Stimulated activated CD4-positive, alpha-beta T cell treated with anti-CD3 and anti-CD28 coated beads, TNF-alpha, amount 100 ng/mL, for 48 hours (primary cell): ENCODE measurements around the gene HMGCS2.

ENCODE experiments used
- DNase-seq, 3 donors: peaks; one replicate each; pipeline ENCODE4 v3.0.0-alpha.2; 2020; ENCODE audit warnings: low read depth in 3 of 3

HMGCS2 gene

DNA sequence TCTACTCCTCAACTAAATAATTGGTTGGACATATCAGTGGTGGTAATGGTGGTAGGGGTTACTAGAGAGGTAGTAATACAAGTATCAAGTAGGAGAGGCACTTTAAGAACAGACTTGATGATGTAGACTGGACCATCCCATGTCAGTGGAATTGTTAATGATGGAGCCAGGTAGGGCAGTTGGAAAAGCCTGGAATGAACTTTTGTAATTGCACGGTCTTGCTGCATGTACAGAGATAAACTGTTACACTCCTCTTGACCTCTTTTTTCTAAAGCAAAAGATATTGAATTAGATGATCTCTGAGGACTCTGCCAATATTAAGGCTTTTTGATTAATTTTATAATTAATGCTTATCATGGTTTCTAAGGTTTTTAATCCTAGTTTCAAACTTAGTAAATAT, 5.8 kb downstream of the HMGCS2 start:
- DNase-seq, result no peak

GRCh38 chr1:119762409-119762808, 6.3 kb downstream of the HMGCS2 start:
- DNase-seq, result no peak

GRCh38 chr1:119758584-119758983, 10.1 kb downstream of the HMGCS2 start:
- no peak for DNase-seq

DNA sequence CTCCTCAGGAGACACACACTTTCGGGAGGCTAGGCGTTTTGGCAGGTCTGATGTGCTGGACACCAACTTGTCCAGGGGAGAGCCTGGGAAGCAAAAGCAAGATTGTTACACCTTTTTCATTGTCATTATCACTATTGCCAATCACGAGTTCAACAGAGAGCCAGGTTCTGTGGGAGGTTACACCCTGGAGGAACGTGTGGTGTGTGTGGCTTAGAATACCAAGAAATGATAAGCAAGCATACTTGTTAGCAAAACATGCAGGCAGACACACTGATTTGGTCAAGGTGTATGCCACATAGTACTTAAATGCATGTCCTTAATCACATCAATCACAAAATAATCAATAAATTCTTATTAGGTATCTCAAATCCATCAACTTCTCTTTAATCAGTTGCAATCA, 16.1 kb downstream of the HMGCS2 start:
- DNase-seq, result no peak

- DNase-seq, result no peak
Observed at GRCh38 chr1:119748040-119748439, 20.7 kb downstream of the HMGCS2 start.

GRCh38 chr1:119747451-119747850, 21.3 kb downstream of the HMGCS2 start:
- no peak for DNase-seq

DNA sequence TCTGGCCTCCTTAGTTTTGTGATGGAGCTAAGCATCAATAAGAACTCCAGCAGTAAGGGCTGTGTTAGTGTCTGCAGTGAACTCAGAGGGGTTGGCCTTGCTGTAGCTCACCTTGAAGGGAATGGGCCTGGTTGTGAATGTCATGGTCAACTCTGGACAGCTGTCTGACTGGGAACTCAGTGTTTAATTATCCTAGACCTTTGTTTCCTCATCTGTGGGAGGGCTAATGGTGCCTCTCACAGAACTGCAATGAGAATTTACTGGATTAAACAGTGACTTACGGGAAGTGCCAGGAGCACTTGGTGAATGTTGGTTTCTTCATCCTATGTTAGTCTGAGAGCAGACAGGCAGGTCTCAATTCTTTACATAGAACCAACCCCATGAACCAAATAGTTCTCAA, 23.7 kb downstream of the HMGCS2 start:
- DNase-seq, result no peak

GRCh38 chr1:119744598-119744942, 24.1 kb downstream of the HMGCS2 start:
- no peak for DNase-seq

DNA sequence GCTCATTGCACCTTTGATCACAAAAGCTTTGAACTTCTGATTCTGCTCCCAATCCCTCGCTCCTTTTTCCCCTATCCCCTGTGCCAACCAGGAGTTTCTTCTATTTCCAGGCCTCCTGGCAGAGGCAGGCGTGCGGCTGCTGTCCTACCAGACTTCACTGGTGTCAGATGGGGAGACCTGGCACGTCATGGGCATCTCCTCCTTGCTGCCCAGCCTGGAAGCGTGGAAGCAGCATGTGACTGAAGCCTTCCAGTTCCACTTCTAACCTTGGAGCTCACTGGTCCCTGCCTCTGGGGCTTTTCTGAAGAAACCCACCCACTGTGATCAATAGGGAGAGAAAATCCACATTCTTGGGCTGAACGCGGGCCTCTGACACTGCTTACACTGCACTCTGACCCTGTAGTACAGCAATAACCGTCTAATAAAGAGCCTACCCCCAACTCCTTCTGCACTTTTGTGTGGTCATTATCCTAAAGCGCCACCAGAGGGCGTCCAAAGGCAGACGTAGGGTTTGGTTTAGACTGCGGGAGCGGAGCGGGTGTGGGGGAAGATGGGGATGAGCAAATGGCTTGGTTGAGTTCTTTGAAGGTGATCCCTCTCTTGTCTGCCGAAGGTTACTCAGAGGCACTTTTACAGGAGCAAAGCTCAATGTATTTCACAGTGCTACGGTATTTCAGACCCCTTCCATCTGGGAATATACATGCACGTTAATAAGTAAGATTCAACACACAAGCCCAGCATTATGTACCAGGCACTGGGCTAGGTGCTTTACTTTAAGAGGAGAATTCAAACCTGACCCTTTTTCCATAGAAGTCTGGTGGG, 24.7 kb downstream of the HMGCS2 start:
- peak; percentile 28 to 38 (median 34) for DNase-seq

DNA sequence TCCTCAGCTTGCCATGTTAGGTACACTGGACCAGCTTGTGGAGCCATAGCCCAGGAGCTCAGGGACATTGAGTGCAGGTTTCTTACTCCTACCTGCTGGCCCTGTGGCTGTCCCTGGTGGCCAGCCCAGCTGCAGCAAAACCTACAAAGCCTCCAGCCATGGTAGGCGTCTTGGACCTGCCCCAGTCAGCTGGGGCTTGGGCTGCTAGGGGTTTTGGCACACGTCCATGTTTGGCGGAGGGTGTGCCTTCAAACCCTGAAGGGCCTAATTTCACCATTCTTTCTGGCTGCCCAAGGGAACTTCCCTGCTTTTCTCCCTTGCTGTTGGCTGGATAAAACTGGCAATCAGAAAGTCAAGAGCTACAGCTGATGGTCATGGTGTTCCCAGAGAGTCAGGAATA, 25.4 kb downstream of the HMGCS2 start:
- no peak for DNase-seq

- no peak for DNase-seq
Observed at GRCh38 chr1:119742677-119743076, 26.0 kb downstream of the HMGCS2 start.

DNA sequence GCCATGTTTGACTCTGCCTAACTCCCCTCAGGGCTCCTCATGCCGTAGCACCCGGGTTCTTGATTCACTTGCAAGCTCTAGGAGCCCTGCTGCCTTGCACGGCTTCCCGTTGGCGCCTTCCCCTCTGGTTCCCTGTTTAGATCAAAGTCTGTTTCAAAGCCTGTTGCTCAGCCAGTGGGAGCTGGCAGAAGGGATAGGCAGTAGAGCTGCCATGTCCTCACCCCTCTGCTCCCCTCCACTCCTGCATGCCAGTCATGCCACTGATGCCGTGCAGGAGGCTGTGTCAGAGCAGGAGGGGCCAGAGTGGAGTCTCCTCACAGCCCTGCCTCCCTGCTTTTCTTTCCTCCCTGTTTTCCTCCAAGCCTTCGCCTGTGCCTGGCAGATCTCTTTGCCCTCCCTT, 26.5 kb downstream of the HMGCS2 start:
- DNase-seq, result no peak

DNA sequence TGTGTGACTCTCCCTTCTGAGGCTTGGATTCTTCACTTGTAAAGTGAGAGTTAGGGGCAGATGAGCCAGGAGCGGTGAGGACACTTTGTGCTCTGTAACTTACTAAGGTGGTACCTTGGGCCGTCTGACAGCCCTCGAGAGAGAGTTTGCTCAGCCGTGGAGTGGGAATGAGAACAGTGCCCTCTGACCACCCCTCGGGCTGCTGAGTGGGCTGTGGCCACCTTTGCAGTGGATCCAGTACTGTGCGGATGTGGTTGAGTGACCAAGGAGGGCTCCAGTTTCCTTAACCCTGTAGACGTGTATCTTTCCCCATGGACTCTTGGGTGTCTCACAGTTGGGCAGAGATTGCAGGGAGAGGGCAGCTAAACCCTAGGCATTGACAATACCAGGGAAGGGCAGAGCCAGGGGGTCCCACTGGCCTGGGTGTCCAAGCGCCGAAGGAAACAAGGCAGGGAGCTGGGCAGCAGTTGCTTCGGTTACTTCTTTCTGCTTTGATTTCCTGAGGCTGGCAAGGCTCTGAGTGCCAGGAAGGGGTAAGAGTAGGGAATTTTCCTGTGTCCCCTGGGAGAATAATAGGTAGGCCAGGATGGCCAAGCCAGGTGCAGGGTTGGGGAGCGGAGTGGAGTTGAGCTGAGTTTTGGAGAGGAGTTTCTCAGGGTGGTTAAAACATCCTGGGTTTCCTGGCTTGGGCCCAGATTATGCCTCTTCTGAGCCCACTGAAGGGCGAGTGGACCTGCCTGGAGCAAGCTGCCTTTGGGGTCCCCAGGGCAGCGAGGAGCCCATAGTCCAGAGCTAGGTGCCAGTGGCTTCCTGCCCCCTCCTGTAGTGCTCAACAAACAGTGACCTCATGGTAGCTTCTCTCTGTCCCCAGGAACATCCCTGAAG, 27.6 kb downstream of the HMGCS2 start:
- DNase-seq, result no peak

DNA sequence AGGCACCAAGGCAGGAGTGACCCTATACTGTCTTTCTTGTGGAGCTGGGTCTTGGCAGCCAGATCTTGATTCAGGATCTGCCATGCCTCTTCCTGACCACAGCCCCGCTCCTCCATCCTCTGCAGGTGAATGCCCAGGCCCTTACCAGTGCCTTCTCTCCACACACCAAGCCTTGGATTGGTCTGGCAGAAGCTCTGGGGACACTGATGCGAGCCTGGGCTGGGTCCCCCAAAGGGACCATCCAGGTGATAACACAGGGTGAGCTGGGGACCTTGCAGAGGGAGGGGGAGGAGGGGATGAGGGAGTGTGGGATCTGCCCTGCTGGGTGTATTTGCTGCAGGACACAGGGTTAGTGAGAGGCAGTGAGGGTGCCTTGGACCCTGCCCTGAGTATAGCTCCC, 28.4 kb downstream of the HMGCS2 start:
- no peak for DNase-seq

DNA sequence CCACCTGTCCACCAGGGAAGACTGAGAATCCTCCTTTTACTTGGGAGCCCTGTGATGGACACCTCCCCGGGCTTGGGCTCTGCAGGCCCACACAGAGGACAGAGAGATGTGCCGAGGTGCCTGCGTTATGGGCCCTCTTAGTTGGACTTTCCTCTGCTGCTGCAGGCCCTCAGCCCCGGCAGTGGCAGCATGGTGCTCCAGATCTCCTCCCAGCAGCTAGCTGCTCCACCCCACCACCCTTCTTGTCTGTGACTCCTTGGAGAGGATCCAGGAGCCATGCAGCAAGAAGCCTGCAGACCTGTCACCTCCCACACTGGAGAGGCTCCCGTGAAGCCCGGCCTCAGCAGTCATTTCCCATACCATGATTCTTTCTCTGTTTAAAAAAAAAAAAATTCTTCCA, 29.6 kb downstream of the HMGCS2 start:
- no peak for DNase-seq

DNA sequence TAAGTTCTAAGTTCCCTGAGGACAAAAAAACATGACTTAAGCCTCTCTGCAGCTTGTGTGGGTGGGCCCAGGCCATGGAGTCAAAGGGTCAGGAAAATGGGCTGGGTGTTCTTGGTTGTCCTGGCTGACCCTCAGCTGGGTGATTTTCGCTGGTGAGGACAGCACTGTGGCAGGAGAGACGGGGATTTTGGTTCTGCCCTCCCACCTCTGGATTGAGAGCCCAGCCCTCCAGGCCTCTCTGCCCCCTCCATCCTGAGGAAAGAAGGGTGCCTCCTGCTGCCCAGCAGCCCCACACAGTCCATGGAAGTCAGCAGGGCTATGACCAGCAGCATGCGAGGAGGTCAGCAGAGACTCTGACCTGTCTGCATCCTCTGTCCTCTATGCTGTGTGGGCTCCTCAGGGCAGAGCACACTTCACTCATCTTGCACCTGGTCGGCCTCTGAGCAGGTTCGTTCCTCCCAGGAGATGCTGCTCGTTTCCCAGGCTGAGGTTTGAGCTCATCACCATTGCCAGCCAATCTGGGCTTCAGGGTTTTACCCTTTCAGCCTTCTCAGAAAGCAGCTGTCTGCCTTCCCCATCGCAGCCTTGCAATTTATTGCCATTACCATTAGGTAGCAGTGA, 30.5 kb downstream of the HMGCS2 start:
- no peak for DNase-seq

- DNase-seq, result no peak
Observed at GRCh38 chr1:119737040-119737682, 31.5 kb downstream of the HMGCS2 start.

DNA sequence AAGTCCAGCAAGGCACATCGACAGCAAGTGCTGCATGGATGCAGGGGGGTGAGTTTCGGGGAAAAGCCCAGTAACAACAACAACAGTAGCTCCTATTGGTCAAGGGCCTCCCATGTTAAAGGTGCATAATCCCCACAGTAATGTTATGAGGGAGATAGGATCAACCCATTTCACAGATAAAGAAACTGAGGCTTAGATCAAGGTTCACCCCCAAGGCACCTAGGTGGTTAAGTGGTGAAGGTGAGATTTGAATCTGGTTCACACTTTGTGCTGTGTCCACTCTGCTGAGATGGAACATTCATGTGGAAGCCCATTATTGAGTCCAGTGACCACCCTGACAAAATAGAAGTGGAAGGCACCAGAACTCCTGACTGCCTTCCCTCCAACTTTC, 32.1 kb downstream of the HMGCS2 start:
- DNase-seq, result no peak

- DNase-seq, result no peak
Observed at GRCh38 chr1:119735217-119735616, 33.5 kb downstream of the HMGCS2 start.

GRCh38 chr1:119733754-119734153, 35.0 kb downstream of the HMGCS2 start:
- no peak for DNase-seq

GRCh38 chr1:119732465-119733168, 36.1 kb downstream of the HMGCS2 start:
- DNase-seq, result no peak
